Suprapubic skin (tissue), 4 donors: ENCODE measurements around the gene CBX2. TPM values are rescaled to one million over a fixed set of nuclear protein-coding genes. Genes with fewer than 3 reads are reported as not detected.
"Not testable (repeated sequence)": the region's sequence is repeated elsewhere in the genome, so short reads cannot be mapped to it uniquely, and the experiment has no call there.

Source experiments
- DNase-seq, 2 donors: peaks; one replicate each; pipeline ENCODE4 v3.0.0-alpha.2; 2019; ENCODE audit warnings: low spot score in 2 of 2
- H3K27ac ChIP-seq: fragments of 200-600 bp; sonication (generic); one replicate; pipeline ENCODE4 v1.5.1; 2019
- H3K27me3 ChIP-seq: fragments of 200-600 bp; sonication (generic); one replicate; pipeline ENCODE4 v1.5.1; 2019
- H3K36me3 ChIP-seq: fragments of 200-600 bp; sonication (generic); one replicate; pipeline ENCODE4 v1.5.1; 2019
- H3K4me1 ChIP-seq: fragments of 200-600 bp; sonication (generic); one replicate; pipeline ENCODE4 v1.5.1; 2019
- H3K4me3 ChIP-seq: fragments of 200-600 bp; sonication (generic); one replicate; pipeline ENCODE4 v1.5.1; 2019; ENCODE audit warnings: mild to moderate bottlenecking
- H3K9me3 ChIP-seq: fragments of 200-600 bp; sonication (generic); one replicate; pipeline ENCODE4 v1.5.1; 2019
- CTCF ChIP-seq, 2 donors: fragments of 200-600 bp in 1 of 2; fragments of 450-650 bp in 1 of 2; sonication (generic) in 1 of 2; IDR thresholded peaks; one replicate each; pipeline ENCODE4 v1.5.1; 2016 to 2019; ENCODE audit warnings: antibody characterized with exemption in 2 of 2, mild to moderate bottlenecking in 1 of 2, moderate library complexity in 1 of 2
- EP300 ChIP-seq: sonication (generic); formaldehyde crosslinking; IDR thresholded peaks from one replicate; pipeline ENCODE4 v1.6.1; 2017; ENCODE audit warnings: antibody characterized with exemption
- POLR2A ChIP-seq, 2 donors: fragments of 450-650 bp; IDR thresholded peaks; one replicate each; pipeline ENCODE4 v1.6.1; 2017; ENCODE audit warnings: antibody characterized with exemption in 2 of 2, mild to moderate bottlenecking in 2 of 2, moderate library complexity in 2 of 2
- POLR2AphosphoS5 ChIP-seq, 3 donors: sonication (generic); formaldehyde crosslinking; IDR thresholded peaks; one replicate each; pipeline ENCODE4 v1.6.1; 2017; ENCODE audit warnings: antibody characterized with exemption in 3 of 3
- WGBS: methylation state at CpG from one replicate; pipeline ENCODE4 v1.1.5; 2018; 5-methylcytosine and 5-hydroxymethylcytosine counted together
- total RNA-seq, 4 donors: library from RNA; depleted of rRNA; stranded (reverse); fragments of >200 nt; gene quantifications; one replicate each; pipeline ENCODE4 v1.1.0, GENCODE V29; 2016

The CBX2 gene
- total RNA-seq, 4 donors from 2014 or later, result 2.2 to 7.0 (median 5.2) TPM

DNA sequence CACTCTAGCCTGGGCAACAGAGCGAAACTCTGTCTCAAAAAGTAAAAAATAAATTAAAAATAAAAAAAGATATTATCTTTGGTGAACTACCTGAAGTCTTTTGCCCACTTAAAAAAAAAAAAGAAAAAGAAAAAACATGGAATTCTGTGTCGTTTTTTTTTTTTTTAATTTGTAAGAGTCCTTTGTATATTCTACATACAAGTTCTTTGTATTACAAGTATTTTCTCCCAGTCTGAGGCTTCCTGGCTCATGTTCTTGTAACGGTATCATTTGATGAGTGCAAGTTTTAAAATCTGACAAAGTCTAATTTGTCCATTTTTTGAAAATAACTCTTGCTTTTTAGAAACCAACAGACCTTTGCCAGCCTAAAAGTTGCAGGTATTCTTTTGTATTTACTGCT lies 12.2 kb upstream of the CBX2 start:
- Histone ChIP-seq H3K4me3 (no peak overlapping the region), H3K27me3 (peaks cover 23% of the 10 kb centered on the region), H3K9me3 (no peaks in the 10 kb centered on the region), H3K36me3 (no peaks in the 10 kb centered on the region), H3K4me1 (peaks cover 6% of the 10 kb centered on the region), H3K27ac (no peak overlapping the region)
- DNase-seq, result no peak
- 73% methylated on average over 3 of the region's 3 CpGs for WGBS
- no peak for TF ChIP-seq CTCF (IDR thresholded peaks at IDR 0.05)
- TF ChIP-seq POLR2A (IDR thresholded peaks at IDR 0.05), result no peak
- no peak for TF ChIP-seq EP300
- TF ChIP-seq POLR2AphosphoS5 (IDR thresholded peaks at IDR 0.05), result no peak

DNA sequence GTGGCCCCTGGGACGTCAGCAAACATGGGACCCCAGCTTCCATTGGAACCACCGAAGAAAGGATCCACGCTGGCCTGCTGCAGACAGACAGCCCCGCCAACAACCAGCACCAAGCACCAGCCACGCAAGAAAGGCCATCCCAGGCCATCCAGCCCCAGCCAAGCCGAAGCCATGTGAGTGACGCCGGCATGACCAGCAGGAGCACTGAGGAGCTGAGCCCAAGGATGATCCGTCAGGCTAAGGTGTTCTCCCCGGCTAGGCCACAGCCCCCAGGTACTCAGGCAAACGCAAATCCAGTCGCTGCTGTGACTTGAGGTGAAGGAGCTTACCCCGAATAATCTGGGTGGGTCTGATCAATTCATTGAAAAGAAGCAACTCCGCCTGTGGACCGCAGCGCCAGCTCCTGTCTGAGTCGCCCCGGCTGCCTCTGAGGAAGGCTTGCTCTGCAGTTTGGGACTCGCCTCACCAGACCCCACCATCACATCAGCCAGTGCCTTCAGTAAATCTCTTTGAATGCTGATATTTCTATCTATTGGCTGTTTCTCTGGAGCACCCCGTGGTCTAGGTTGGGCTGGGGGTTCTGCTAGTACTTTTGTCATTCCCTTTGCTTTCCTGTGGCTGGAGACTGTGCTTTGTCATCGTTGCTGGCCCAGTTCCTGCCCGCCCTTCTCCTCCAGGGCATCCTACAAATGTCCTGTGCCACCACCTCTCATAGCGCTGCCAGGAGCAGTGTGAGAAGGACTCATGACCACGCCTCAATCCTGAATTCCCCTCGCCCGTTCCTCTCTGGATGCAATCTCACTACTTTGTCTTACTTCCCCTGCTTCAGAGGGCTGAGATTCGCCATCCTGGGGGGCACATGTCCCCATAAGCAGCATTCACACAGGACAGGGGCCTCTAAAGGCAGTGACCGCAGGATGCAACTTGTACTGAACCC lies 8.1 kb upstream of the CBX2 start:
- WGBS, result 81% methylated on average over 19 of the region's 28 CpGs
- Histone ChIP-seq H3K27ac (no peak overlapping the region), H3K9me3 (no peaks in the 10 kb centered on the region), H3K4me3 (no peak overlapping the region), H3K27me3 (peaks cover 57% of the 10 kb centered on the region), H3K36me3 (no peaks in the 10 kb centered on the region), H3K4me1 (peaks cover 6% of the 10 kb centered on the region)
- TF ChIP-seq POLR2A (IDR thresholded peaks at IDR 0.05) (no peak), EP300 (no peak), CTCF (IDR thresholded peaks at IDR 0.05) (no peak), POLR2AphosphoS5 (IDR thresholded peaks at IDR 0.05) (no peak)
- DNase-seq, result no peak

- 88% methylated on average over 6 of the region's 6 CpGs for WGBS
These were observed 6.7 kb upstream of the CBX2 start for GRCh38 chr17:79771276-79771675.

DNA sequence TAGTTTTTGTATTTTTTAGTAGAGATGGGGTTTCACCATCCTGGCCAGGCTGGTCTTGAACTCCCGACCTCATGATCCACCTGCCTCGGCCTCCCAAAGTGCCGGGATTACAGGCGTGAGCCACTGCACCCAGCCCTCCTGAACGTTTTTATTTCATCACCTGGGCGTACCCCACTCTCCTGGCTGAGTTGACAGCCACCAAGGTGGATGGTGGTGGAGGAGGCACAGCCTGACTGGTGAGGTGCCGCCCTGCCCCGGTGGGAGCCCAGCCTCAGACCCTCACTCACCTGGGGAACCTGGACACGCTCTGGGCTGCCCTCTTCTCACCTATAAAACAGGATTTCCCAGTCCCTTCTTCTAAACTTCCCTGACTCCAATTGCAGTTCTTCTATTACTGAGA lies 5.2 kb upstream of the CBX2 start:
- WGBS, result 75% methylated on average over 9 of the region's 9 CpGs
- not testable (repeated sequence) for H3K27ac ChIP-seq, H3K4me3 ChIP-seq, DNase-seq, H3K9me3 ChIP-seq, H3K36me3 ChIP-seq
- H3K4me1 ChIP-seq, result peaks cover 13% of the 10 kb centered on the region
- peaks cover 78% of the 10 kb centered on the region for H3K27me3 ChIP-seq

More at GRCh38 chr17:79771276-79771675, 6.7 kb upstream of the CBX2 start:
- Histone ChIP-seq H3K27me3 (peaks cover 70% of the 10 kb centered on the region), H3K9me3 (no peaks in the 10 kb centered on the region), H3K4me3 (no peak overlapping the region), H3K27ac (no peak overlapping the region), H3K36me3 (no peaks in the 10 kb centered on the region), H3K4me1 (peaks cover 6% of the 10 kb centered on the region)
- no peak for TF ChIP-seq POLR2A (IDR thresholded peaks at IDR 0.05)
- TF ChIP-seq EP300, result no peak
- TF ChIP-seq CTCF (IDR thresholded peaks at IDR 0.05), result no peak
- no peak for TF ChIP-seq POLR2AphosphoS5 (IDR thresholded peaks at IDR 0.05)
- DNase-seq, result no peak

GRCh38 chr17:79774561-79774975 lies 3.4 kb upstream of the CBX2 start:
- 90% methylated on average over 5 of the region's 8 CpGs for WGBS
- H3K36me3 ChIP-seq, result no peaks in the 10 kb centered on the region
- DNase-seq, result no peak
- TF ChIP-seq EP300, result no peak
- TF ChIP-seq CTCF (IDR thresholded peaks at IDR 0.05), result no peak
- no peak for TF ChIP-seq POLR2A (IDR thresholded peaks at IDR 0.05)
- no peak for TF ChIP-seq POLR2AphosphoS5 (IDR thresholded peaks at IDR 0.05)
- H3K27ac ChIP-seq, result no peak overlapping the region
- H3K9me3 ChIP-seq, result no peaks in the 10 kb centered on the region
- H3K27me3 ChIP-seq, result peaks cover 67% of the 10 kb centered on the region
- H3K4me3 ChIP-seq, result no peak overlapping the region
- peaks cover 28% of the 10 kb centered on the region for H3K4me1 ChIP-seq
